ENCODE data around the gene TRIP13. TPM values are rescaled to one million over a fixed set of nuclear protein-coding genes. Genes with fewer than 3 reads are reported as not detected.

The TRIP13 gene
- polyA plus RNA-seq, 3 donors: 0.24 to 1.2 TPM; not detected in 1

GRCh38 chr5:963673-964531 is 71.2 kb downstream of the TRIP13 start:
- Mint-ChIP-seq H3K9me3 (no peaks in the 10 kb centered on the region), H3K4me1 (peaks cover 3% of the 10 kb centered on the region), H3K27ac (peak overlapping the region in 1 of 7 donors; percentile 10), H3K27me3 (ENCODE audit: low read depth in 3 of 3) (peaks cover 11 to 26% (median 15%) of the 10 kb centered on the region in 3 donors), H3K4me3 (peak overlapping the region in 1 of 2 donors; percentile 24), H3K36me3 (no peaks in the 10 kb centered on the region)
- H3K4me3 ChIP-seq (replicated peaks in 1 of 3; ENCODE audit: low read depth in 2 of 3, low read length in 3 of 3): no peak overlapping the region
- H3K9me3 ChIP-seq (replicated peaks in 1 of 2; ENCODE audit: control insufficient read depth in 1 of 2, insufficient read depth in 1 of 2, low read length in 2 of 2): no peaks in the 10 kb centered on the region
- peaks cover 0 to 6% of the 10 kb centered on the region in 2 donors for H3K27me3 ChIP-seq (ENCODE audit: control insufficient read depth in 2 of 2, insufficient read depth in 2 of 2, low read length in 2 of 2)
- no peaks in the 10 kb centered on the region for H3K79me2 ChIP-seq (ENCODE audit: insufficient read depth, low read length)
- WGBS (ENCODE audit: insufficient coverage): 75% methylated on average over 26 of the region's 31 CpGs
- H2AFZ ChIP-seq (ENCODE audit: insufficient read depth, low read depth, low read length, poor library complexity, severe bottlenecking): no peak overlapping the region
- H3K9ac ChIP-seq (ENCODE audit: insufficient read depth, low read length, poor library complexity, severe bottlenecking): no peak overlapping the region
- H3K4me2 ChIP-seq (replicated peaks; ENCODE audit: extremely low read depth, low read length, poor library complexity, severe bottlenecking): no peak overlapping the region
- H3K36me3 ChIP-seq (replicated peaks in 1 of 2; ENCODE audit: control insufficient read depth in 1 of 2, insufficient read depth in 2 of 2, low read length in 2 of 2): no peaks in the 10 kb centered on the region
- H4K20me1 ChIP-seq (ENCODE audit: insufficient read depth, low read length): no peaks in the 10 kb centered on the region
- TF ChIP-seq CTCF (IDR thresholded peaks at IDR 0.05): no peak
- H3K27ac ChIP-seq (ENCODE audit: low read depth in 1 of 2, low read length in 2 of 2): no peak overlapping the region
- intact Hi-C loops (cut with micrococcal nuclease): no loop called here
- H3K4me1 ChIP-seq (ENCODE audit: control insufficient read depth in 1 of 2, insufficient read depth in 2 of 2, low read length in 2 of 2): no peaks in the 10 kb centered on the region
- DNase-seq: no peak

- Histone ChIP-seq H3K4me3 (replicated peaks in 1 of 3; ENCODE audit: low read depth in 2 of 3, low read length in 3 of 3) (no peak overlapping the region), H3K4me2 (replicated peaks; ENCODE audit: extremely low read depth, low read length, poor library complexity, severe bottlenecking) (no peak overlapping the region), H3K9ac (ENCODE audit: insufficient read depth, low read length, poor library complexity, severe bottlenecking) (no peak overlapping the region), H3K4me1 (ENCODE audit: control insufficient read depth in 1 of 2, insufficient read depth in 2 of 2, low read length in 2 of 2) (no peaks in the 10 kb centered on the region), H2AFZ (ENCODE audit: insufficient read depth, low read depth, low read length, poor library complexity, severe bottlenecking) (no peak overlapping the region), H3K36me3 (replicated peaks in 1 of 2; ENCODE audit: control insufficient read depth in 1 of 2, insufficient read depth in 2 of 2, low read length in 2 of 2) (no peaks in the 10 kb centered on the region), H3K27ac (ENCODE audit: low read depth in 1 of 2, low read length in 2 of 2) (no peak overlapping the region), H3K27me3 (ENCODE audit: control insufficient read depth in 2 of 2, insufficient read depth in 2 of 2, low read length in 2 of 2) (peaks cover 0 to 8% of the 10 kb centered on the region in 2 donors), H3K9me3 (replicated peaks in 1 of 2; ENCODE audit: control insufficient read depth in 1 of 2, insufficient read depth in 1 of 2, low read length in 2 of 2) (no peaks in the 10 kb centered on the region), H4K20me1 (ENCODE audit: insufficient read depth, low read length) (no peaks in the 10 kb centered on the region), H3K79me2 (ENCODE audit: insufficient read depth, low read length) (no peaks in the 10 kb centered on the region)
- peaks cover 17 to 25% (median 17%) of the 10 kb centered on the region in 3 donors for H3K27me3 Mint-ChIP-seq (ENCODE audit: low read depth in 3 of 3)
- H3K4me3 Mint-ChIP-seq: no peak overlapping the region
- intact Hi-C loops (cut with micrococcal nuclease): no loop called here
- DNase-seq: no peak
- H3K9me3 Mint-ChIP-seq: no peaks in the 10 kb centered on the region
- 88% methylated on average over 10 of the region's 10 CpGs for WGBS (ENCODE audit: insufficient coverage)
- no peak for TF ChIP-seq CTCF (IDR thresholded peaks at IDR 0.05)
- H3K36me3 Mint-ChIP-seq: no peaks in the 10 kb centered on the region
- H3K27ac Mint-ChIP-seq: no peak overlapping the region
- peaks cover 3% of the 10 kb centered on the region for H3K4me1 Mint-ChIP-seq
Measured at GRCh38 chr5:964821-965220, 72.1 kb downstream of the TRIP13 start.
